Neural progenitor cell (in vitro differentiated cells): Measurements from ENCODE around the gene CD101. TPM values are rescaled to one million over a fixed set of nuclear protein-coding genes. Genes with fewer than 3 reads are reported as not detected.

Experiments
- DNase-seq: peaks from one replicate; pipeline ENCODE4 v3.0.0-alpha.2; 2016; ENCODE audit warnings: low spot score
- H2AFZ ChIP-seq: fragments of 200-600 bp; sonication (generic); replicated peaks from 2 replicates; pipeline ENCODE4 v1.6.1; 2016; ENCODE audit warnings: antibody characterized with exemption
- H3F3A ChIP-seq: fragments of 200-600 bp; sonication (generic); 2 replicates; pipeline ENCODE4 v1.6.1; 2016; ENCODE audit warnings: antibody characterized with exemption, low read depth
- H3K27ac ChIP-seq: fragments of 200-600 bp; sonication (generic); 2 replicates; pipeline ENCODE4 v1.5.1; 2016; ENCODE audit warnings: mild to moderate bottlenecking
- H3K27me3 ChIP-seq: fragments of 200-600 bp; sonication (generic); 2 replicates; pipeline ENCODE4 v1.6.1; 2016; ENCODE audit warnings: mild to moderate bottlenecking, moderate library complexity
- H3K36me3 ChIP-seq: fragments of 200-600 bp; sonication (generic); 2 replicates; pipeline ENCODE4 v1.5.1; 2016
- H3K4me1 ChIP-seq: fragments of 200-600 bp; sonication (generic); 2 replicates; pipeline ENCODE4 v1.6.1; 2016; ENCODE audit warnings: mixed run types
- H3K4me2 ChIP-seq: fragments of 200-600 bp; sonication (generic); 2 replicates; pipeline ENCODE4 v1.6.1; 2016
- H3K4me3 ChIP-seq: fragments of 200-600 bp; sonication (generic); 2 replicates; pipeline ENCODE4 v1.5.1; 2016
- H3K79me2 ChIP-seq: fragments of 200-600 bp; sonication (generic); 2 replicates; pipeline ENCODE4 v1.6.1; 2016; ENCODE audit warnings: low read depth
- H3K9ac ChIP-seq: fragments of 200-600 bp; sonication (generic); 2 replicates; pipeline ENCODE4 v1.6.1; 2016
- H3K9me3 ChIP-seq: fragments of 200-600 bp; sonication (generic); 2 replicates; pipeline ENCODE4 v1.5.1; 2016; ENCODE audit warnings: low read depth
- H4K20me1 ChIP-seq: fragments of 200-600 bp; sonication (generic); 2 replicates; pipeline ENCODE4 v1.6.1; 2016; ENCODE audit warnings: low read depth
- H3K27ac Mint-ChIP-seq: 3 replicates; pipeline ENCODE4 v1.8.0; 2021; ENCODE audit warnings: mixed read lengths
- H3K27me3 Mint-ChIP-seq: 2 replicates; pipeline ENCODE4 v1.8.0; 2022; ENCODE audit warnings: low read depth, mild to moderate bottlenecking, inconsistent platforms, moderate library complexity, mixed read lengths; ENCODE audit not compliant: insufficient read depth
- H3K36me3 Mint-ChIP-seq: 3 replicates; pipeline ENCODE4 v1.8.0; 2021; ENCODE audit warnings: mixed read lengths
- H3K4me1 Mint-ChIP-seq: 3 replicates; pipeline ENCODE4 v1.8.0; 2021; ENCODE audit warnings: mixed read lengths
- H3K4me3 Mint-ChIP-seq: 3 replicates; pipeline ENCODE4 v1.8.0; 2021; ENCODE audit warnings: mild to moderate bottlenecking, moderate library complexity, mixed read lengths
- H3K9me3 Mint-ChIP-seq: 3 replicates; pipeline ENCODE4 v1.8.0; 2020; ENCODE audit warnings: mixed read lengths
- EZH2 ChIP-seq: fragments of 200-600 bp; sonication (generic); IDR thresholded peaks from 2 replicates; pipeline ENCODE4 v1.6.1; 2017; ENCODE audit warnings: antibody characterized with exemption, mild to moderate bottlenecking, moderate library complexity
- EZH2phosphoT487 ChIP-seq: fragments of 200-600 bp; sonication (generic); IDR thresholded peaks from 2 replicates; pipeline ENCODE4 v1.6.1; 2017; ENCODE audit warnings: antibody characterized with exemption
- total RNA-seq: library from RNA; depleted of rRNA; stranded (reverse); fragments of >200 nt; gene quantifications from 2 replicates; pipeline ENCODE4 v1.2.3, GENCODE V29; 2015; ENCODE audit warnings: low replicate concordance
- TF ChIP-seq, protein P1 (sequence below): fragments of 200-600 bp; sonication (generic); IDR thresholded peaks from 2 replicates; pipeline ENCODE4 v1.5.1; 2017; ENCODE audit warnings: antibody characterized with exemption, mild to moderate bottlenecking

The CD101 gene, protein sequence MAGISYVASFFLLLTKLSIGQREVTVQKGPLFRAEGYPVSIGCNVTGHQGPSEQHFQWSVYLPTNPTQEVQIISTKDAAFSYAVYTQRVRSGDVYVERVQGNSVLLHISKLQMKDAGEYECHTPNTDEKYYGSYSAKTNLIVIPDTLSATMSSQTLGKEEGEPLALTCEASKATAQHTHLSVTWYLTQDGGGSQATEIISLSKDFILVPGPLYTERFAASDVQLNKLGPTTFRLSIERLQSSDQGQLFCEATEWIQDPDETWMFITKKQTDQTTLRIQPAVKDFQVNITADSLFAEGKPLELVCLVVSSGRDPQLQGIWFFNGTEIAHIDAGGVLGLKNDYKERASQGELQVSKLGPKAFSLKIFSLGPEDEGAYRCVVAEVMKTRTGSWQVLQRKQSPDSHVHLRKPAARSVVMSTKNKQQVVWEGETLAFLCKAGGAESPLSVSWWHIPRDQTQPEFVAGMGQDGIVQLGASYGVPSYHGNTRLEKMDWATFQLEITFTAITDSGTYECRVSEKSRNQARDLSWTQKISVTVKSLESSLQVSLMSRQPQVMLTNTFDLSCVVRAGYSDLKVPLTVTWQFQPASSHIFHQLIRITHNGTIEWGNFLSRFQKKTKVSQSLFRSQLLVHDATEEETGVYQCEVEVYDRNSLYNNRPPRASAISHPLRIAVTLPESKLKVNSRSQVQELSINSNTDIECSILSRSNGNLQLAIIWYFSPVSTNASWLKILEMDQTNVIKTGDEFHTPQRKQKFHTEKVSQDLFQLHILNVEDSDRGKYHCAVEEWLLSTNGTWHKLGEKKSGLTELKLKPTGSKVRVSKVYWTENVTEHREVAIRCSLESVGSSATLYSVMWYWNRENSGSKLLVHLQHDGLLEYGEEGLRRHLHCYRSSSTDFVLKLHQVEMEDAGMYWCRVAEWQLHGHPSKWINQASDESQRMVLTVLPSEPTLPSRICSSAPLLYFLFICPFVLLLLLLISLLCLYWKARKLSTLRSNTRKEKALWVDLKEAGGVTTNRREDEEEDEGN
- 0.28 and 0.41 TPM in 2 replicates for total RNA-seq

DNA sequence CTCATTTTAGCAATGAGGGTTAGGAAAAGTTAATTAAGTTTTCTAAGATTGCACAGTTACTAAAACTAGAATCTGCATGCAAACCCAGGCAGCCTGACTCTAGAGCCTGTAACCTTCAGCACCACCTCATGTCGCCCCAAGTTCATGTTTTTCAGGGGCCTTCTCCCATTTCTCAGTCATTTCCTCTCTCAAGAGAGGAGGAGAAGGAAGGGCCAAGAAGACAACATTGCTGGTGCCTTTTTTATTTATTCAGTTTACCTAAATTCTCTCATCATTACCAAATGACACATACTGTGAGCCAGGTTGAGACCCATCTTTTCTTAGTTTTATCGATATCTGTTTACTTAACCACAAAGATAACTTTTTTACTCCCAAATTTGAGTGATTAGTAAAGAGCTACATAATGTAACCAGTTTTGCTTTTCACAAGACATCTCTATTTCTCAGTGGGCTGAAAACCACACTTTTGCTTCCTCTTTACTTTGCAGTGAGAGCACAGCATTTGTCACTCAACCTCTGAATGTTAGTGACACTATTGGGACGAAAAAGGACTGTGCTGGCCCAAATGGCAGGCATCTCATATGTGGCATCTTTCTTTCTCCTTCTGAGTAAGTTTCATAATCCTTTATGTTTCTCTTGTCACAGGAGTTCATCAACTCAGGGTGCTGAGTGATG, at the start of gene CD101:
Gene CD101, plus strand, starts transcription at position 507 of the 674 bp plus-strand sequence. Its CDS starts 58 bp downstream, at position 565.
- Histone ChIP-seq H4K20me1 (no peaks in the 10 kb centered on the region), H3K27ac (no peak within 1 kb of the TSS), H3K4me3 (no peak within 1 kb of the TSS), H3K9ac (no peak within 1 kb of the TSS), H3F3A (no peaks in the 10 kb centered on the region), H2AFZ (no peak within 1 kb of the TSS), H3K4me1 (no peaks in the 10 kb centered on the region), H3K9me3 (no peaks in the 10 kb centered on the region), H3K27me3 (no peaks in the 10 kb centered on the region), H3K4me2 (no peak within 1 kb of the TSS), H3K79me2 (no peaks in the 10 kb centered on the region), H3K36me3 (no peaks in the 10 kb centered on the region)
- H3K36me3 Mint-ChIP-seq = no peaks in the 10 kb centered on the region
- peaks cover 4% of the 10 kb centered on the region for H3K27me3 Mint-ChIP-seq
- TF ChIP-seq EZH2 (no peak), EZH2phosphoT487 (no peak)
- TF ChIP-seq, protein P1, sequence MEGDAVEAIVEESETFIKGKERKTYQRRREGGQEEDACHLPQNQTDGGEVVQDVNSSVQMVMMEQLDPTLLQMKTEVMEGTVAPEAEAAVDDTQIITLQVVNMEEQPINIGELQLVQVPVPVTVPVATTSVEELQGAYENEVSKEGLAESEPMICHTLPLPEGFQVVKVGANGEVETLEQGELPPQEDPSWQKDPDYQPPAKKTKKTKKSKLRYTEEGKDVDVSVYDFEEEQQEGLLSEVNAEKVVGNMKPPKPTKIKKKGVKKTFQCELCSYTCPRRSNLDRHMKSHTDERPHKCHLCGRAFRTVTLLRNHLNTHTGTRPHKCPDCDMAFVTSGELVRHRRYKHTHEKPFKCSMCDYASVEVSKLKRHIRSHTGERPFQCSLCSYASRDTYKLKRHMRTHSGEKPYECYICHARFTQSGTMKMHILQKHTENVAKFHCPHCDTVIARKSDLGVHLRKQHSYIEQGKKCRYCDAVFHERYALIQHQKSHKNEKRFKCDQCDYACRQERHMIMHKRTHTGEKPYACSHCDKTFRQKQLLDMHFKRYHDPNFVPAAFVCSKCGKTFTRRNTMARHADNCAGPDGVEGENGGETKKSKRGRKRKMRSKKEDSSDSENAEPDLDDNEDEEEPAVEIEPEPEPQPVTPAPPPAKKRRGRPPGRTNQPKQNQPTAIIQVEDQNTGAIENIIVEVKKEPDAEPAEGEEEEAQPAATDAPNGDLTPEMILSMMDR = no peak
- no peaks in the 10 kb centered on the region for H3K9me3 Mint-ChIP-seq
- H3K4me1 Mint-ChIP-seq = no peaks in the 10 kb centered on the region
- no peak for DNase-seq
- H3K4me3 Mint-ChIP-seq = no peak within 1 kb of the TSS
- no peak within 1 kb of the TSS for H3K27ac Mint-ChIP-seq

DNA sequence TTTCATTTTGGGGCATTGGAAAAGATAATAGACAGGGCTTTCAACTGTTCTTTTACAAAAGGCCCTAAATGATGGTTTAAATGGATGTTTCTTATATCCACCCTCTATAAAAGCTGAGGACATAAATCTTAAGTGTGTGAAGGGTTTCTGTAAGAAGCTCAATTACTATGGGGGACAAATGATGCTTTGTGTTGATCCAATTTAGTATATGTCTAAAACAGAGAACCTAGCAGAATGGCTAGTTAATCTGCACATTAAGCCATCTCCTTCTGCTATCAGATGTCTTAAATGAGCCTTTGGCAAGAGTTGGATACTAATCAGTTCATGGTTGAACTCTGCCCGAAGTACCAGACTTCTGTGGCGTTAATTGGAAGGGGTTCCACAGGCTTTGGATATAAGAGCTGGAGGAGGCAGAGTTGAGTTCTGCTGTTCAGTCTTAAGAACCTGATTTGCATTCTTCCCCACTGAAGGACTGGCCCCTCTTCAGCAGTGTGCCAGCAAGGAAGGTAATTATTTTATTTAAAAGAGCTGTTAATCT, 48.8 kb upstream of the CD101 start:
- no peaks in the 10 kb centered on the region for H3K9me3 Mint-ChIP-seq
- Histone ChIP-seq H4K20me1 (peaks cover 23% of the 10 kb centered on the region), H3K27ac (no peak overlapping the region), H3K79me2 (no peaks in the 10 kb centered on the region), H3K4me1 (peaks cover 60% of the 10 kb centered on the region), H3K9ac (no peak overlapping the region), H3K27me3 (no peaks in the 10 kb centered on the region), H3K9me3 (no peaks in the 10 kb centered on the region), H3K36me3 (no peaks in the 10 kb centered on the region), H3K4me2 (peak overlapping the region; percentile 17), H2AFZ (no peak overlapping the region), H3F3A (peaks cover 33% of the 10 kb centered on the region), H3K4me3 (no peak overlapping the region)
- no peak overlapping the region for H3K27ac Mint-ChIP-seq
- no peaks in the 10 kb centered on the region for H3K27me3 Mint-ChIP-seq
- H3K36me3 Mint-ChIP-seq = peaks cover 19% of the 10 kb centered on the region
- DNase-seq = no peak
- TF ChIP-seq EZH2 (no peak), EZH2phosphoT487 (no peak)
- TF ChIP-seq, protein P1 = no peak
- no peak overlapping the region for H3K4me3 Mint-ChIP-seq
- peaks cover 38% of the 10 kb centered on the region for H3K4me1 Mint-ChIP-seq

DNA sequence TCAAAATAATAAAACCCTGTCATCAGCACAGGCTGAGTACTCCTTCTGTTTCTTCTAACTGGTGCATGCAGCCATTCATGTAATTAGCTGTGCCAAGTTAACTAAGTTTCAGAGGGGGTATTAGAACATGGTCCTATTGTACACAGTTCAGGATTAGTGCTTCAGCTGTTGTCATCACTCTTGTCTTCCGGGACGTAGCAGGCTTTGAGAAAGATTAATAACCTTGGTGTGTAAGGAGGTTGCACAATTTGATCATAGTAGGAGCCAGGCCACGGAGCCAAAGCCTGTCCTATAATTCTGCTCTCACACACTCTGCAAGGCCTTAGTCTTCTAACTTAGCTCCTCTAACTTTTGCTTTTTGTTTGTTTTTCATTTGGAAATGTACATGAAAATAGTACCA, 47.1 kb upstream of the CD101 start:
- H2AFZ ChIP-seq = no peak overlapping the region
- no peaks in the 10 kb centered on the region for H3K9me3 Mint-ChIP-seq
- no peak for DNase-seq
- H3K9me3 ChIP-seq = no peaks in the 10 kb centered on the region
- H3K27ac ChIP-seq = no peak overlapping the region
- TF ChIP-seq, protein P1 = no peak
- TF ChIP-seq EZH2phosphoT487 (no peak), EZH2 (no peak)
- H3K27me3 ChIP-seq = no peaks in the 10 kb centered on the region
- H3K4me3 ChIP-seq = no peak overlapping the region
- no peak overlapping the region for H3K27ac Mint-ChIP-seq
- no peak overlapping the region for H3K4me2 ChIP-seq
- H3K4me1 Mint-ChIP-seq = peaks cover 31% of the 10 kb centered on the region
- H3K4me3 Mint-ChIP-seq = no peak overlapping the region
- no peaks in the 10 kb centered on the region for H3K36me3 ChIP-seq
- H4K20me1 ChIP-seq = peaks cover 16% of the 10 kb centered on the region
- peaks cover 50% of the 10 kb centered on the region for H3K4me1 ChIP-seq
- peaks cover 26% of the 10 kb centered on the region for H3F3A ChIP-seq
- H3K27me3 Mint-ChIP-seq = no peaks in the 10 kb centered on the region
- no peaks in the 10 kb centered on the region for H3K79me2 ChIP-seq
- no peak overlapping the region for H3K9ac ChIP-seq
- H3K36me3 Mint-ChIP-seq = peaks cover 16% of the 10 kb centered on the region
